GM18502 (cell line): ENCODE results near the gene KIF21B.
"Not testable (repeated sequence)": the region's sequence is repeated elsewhere in the genome, so short reads cannot be mapped to it uniquely, and the experiment has no call there.

Experiments used
- ATAC-seq: cut with Tn5 transposase; IDR thresholded peaks from one replicate; pipeline ENCODE4 v1.9.1; 2021; ENCODE audit warnings: mild to moderate bottlenecking; ENCODE audit not compliant: unreplicated experiment, poor library complexity

Gene KIF21B

GRCh38 chr1:200959411-200959921, 64.0 kb downstream of the KIF21B start:
- ATAC-seq: no peak

- no peak for ATAC-seq
These were observed 64.9 kb downstream of the KIF21B start for GRCh38 chr1:200958597-200958996.

- ATAC-seq: no peak
These were observed 69.1 kb downstream of the KIF21B start for GRCh38 chr1:200954434-200954833.

GRCh38 chr1:200951016-200951415, 72.5 kb downstream of the KIF21B start:
- no peak for ATAC-seq

GRCh38 chr1:200949626-200950025, 73.9 kb downstream of the KIF21B start:
- no peak for ATAC-seq

GRCh38 chr1:200947059-200947566, 76.4 kb downstream of the KIF21B start:
- no peak for ATAC-seq

- ATAC-seq: no peak
These were observed 78.4 kb downstream of the KIF21B start for GRCh38 chr1:200945111-200945510.

- no peak for ATAC-seq
These were observed 84.6 kb downstream of the KIF21B start for GRCh38 chr1:200938955-200939354.

GRCh38 chr1:200935286-200935962, 88.1 kb downstream of the KIF21B start:
- not testable (repeated sequence) for ATAC-seq

GRCh38 chr1:200934676-200935245, 88.8 kb downstream of the KIF21B start:
- ATAC-seq: no peak

GRCh38 chr1:200931776-200932175, 91.7 kb downstream of the KIF21B start:
- no peak for ATAC-seq

- ATAC-seq: not testable (repeated sequence)
These were observed 93.2 kb downstream of the KIF21B start for GRCh38 chr1:200930285-200930684.

GRCh38 chr1:200929530-200930278, 93.8 kb downstream of the KIF21B start:
- ATAC-seq: no peak

- no peak for ATAC-seq
These were observed 97.7 kb downstream of the KIF21B start for GRCh38 chr1:200925831-200926230.

- ATAC-seq: no peak
These were observed 99.9 kb downstream of the KIF21B start for GRCh38 chr1:200923601-200924000.

- no peak for ATAC-seq
These were observed 101.1 kb downstream of the KIF21B start for GRCh38 chr1:200922406-200922805.

- no peak for ATAC-seq
These were observed 101.9 kb downstream of the KIF21B start for GRCh38 chr1:200921571-200922110.
